Activated naive CD8-positive, alpha-beta T cell (primary cell): ENCODE data around the gene KRT6B.

ENCODE experiments used
- H3K27ac Mint-ChIP-seq: one replicate; pipeline ENCODE4 v1.8.0; 2021; ENCODE audit warnings: mixed read lengths
- H3K27me3 Mint-ChIP-seq: one replicate; pipeline ENCODE4 v1.8.0; 2021; ENCODE audit warnings: mixed read lengths
- H3K36me3 Mint-ChIP-seq: one replicate; pipeline ENCODE4 v1.8.0; 2021; ENCODE audit warnings: mixed read lengths
- H3K4me1 Mint-ChIP-seq: one replicate; pipeline ENCODE4 v1.8.0; 2021; ENCODE audit warnings: low read depth, mixed read lengths
- H3K4me3 Mint-ChIP-seq: one replicate; pipeline ENCODE4 v1.8.0; 2021; ENCODE audit warnings: mild to moderate bottlenecking, mixed read lengths
- H3K9me3 Mint-ChIP-seq: one replicate; pipeline ENCODE4 v1.8.0; 2021; ENCODE audit warnings: low read depth, mixed read lengths

KRT6B gene

DNA sequence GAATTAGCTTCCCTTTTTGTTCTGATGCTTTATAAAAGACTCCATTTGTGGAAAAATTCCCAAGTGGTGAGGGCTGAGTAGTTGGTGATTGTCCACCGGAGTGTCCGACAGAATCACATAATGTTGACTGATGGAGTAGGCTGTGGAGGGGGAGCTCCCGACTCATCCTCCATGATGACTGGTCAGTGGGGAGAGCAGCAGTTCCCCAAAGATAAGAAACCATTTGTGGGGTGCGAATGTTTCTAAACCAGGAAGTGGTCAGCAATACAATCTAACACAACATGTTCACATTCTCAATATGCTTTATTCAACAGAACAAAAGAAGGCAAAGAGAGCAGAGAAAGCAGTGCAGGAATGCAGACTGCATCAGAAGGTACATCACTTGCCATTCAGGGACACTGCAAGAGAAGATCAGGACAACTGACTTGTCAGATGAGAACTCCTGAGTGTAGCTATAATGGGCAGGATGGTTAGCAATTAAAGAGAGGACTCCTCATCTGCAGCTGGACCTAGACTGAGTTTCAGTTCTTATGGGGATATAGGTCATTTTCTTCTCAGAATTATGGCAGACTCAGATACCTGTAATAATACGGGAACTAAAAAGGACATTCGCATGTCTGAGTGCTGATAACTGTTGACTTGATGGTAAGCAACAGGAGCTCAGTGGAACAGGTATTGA is 5.4 kb downstream of the KRT6B start:
- H3K27me3 Mint-ChIP-seq, result peaks cover 7% of the 10 kb centered on the region
- no peak overlapping the region for H3K4me3 Mint-ChIP-seq
- H3K4me1 Mint-ChIP-seq, result no peaks in the 10 kb centered on the region
- H3K36me3 Mint-ChIP-seq, result no peaks in the 10 kb centered on the region
- no peaks in the 10 kb centered on the region for H3K9me3 Mint-ChIP-seq
- H3K27ac Mint-ChIP-seq, result no peak overlapping the region

DNA sequence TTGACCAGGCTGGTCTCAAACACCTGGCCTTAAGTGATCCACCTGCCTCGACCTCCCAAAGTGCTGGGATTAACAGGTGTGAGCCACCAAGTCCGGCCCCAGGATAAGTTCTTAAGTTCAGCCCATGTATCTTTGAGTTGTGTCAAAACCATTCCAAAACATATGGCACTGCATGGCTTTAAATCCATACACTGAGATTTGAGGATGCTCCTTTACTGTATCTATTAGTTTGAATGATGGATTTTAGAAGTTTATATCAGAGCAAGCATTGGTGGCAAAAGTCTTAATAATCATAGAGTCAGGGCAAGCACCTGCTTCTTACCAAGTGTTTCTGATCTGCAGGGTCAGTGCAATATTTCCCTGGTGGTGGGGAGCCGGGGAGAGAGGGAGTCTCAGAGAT is 6.1 kb downstream of the KRT6B start:
- H3K27me3 Mint-ChIP-seq, result peaks cover 11% of the 10 kb centered on the region
- H3K36me3 Mint-ChIP-seq, result no peaks in the 10 kb centered on the region
- H3K4me1 Mint-ChIP-seq, result no peaks in the 10 kb centered on the region
- H3K27ac Mint-ChIP-seq, result no peak overlapping the region
- H3K4me3 Mint-ChIP-seq, result no peak overlapping the region
- H3K9me3 Mint-ChIP-seq, result no peaks in the 10 kb centered on the region

DNA sequence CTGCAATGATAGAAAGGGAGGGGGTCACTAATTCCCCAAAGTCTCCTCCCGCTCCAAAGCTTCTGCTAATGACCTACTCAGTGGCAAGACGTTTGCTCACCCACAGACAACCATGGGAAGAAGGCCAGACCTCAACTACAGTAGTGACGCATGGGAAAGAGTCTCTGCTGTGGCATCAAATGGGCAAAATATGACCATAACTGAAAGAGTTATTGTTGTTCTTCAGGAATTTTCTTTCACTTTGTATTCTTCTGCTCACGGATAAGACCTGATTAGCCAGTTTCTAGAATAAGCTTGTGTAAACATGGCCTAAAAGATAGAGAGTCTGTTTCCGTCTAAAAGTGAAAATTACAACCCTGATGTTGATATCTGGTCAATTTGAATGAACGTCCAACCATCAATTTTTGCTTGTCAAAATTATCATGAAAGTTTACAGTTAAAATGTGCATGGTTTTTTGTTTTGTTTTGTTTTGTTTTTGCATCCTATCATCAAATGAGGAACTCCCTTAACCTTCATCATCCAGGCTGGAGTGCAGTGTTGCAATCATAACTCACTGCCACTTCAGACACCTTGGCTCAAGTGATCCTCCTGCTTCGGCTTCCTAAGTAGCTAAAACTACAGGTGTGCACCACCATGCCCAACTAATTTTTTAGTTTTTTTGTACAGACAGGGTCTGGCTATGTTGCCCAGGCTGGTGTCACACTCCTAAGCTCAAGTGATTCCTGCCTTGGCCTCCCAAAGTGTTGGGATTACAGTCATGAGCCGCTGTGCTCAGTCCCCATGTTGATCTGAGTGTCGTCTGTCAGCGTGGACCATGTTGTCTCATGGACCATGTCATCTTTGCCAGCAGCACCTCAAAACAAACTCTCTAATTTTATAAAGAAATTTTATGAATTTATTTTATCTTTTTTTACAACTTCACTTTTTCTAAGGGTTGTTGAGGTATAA is 7.0 kb downstream of the KRT6B start:
- Mint-ChIP-seq H3K27ac (no peak overlapping the region), H3K27me3 (peaks cover 11% of the 10 kb centered on the region), H3K36me3 (no peaks in the 10 kb centered on the region), H3K4me1 (no peaks in the 10 kb centered on the region), H3K4me3 (no peak overlapping the region), H3K9me3 (no peaks in the 10 kb centered on the region)

DNA sequence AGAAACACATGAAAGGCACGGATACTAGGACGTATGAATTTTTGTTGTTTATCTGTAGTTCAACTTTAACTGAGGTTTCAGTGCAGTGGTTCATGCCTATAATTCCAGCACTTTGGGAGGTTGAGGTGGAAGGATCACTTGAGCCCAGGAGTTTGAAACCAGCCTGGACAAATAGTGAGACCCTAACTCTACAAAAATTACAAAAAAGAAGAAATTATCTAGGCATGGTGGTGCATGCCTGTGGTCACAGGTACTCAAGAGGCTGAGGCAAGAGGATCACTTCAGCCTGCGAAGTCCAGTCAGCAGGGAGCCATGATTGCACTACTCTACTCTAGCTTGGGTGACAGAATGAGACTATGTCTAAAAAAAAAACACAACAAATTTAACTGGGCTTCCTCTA is 8.0 kb downstream of the KRT6B start:
- H3K36me3 Mint-ChIP-seq, result no peaks in the 10 kb centered on the region
- no peak overlapping the region for H3K4me3 Mint-ChIP-seq
- peaks cover 12% of the 10 kb centered on the region for H3K27me3 Mint-ChIP-seq
- no peak overlapping the region for H3K27ac Mint-ChIP-seq
- H3K4me1 Mint-ChIP-seq, result no peaks in the 10 kb centered on the region
- H3K9me3 Mint-ChIP-seq, result no peaks in the 10 kb centered on the region

DNA sequence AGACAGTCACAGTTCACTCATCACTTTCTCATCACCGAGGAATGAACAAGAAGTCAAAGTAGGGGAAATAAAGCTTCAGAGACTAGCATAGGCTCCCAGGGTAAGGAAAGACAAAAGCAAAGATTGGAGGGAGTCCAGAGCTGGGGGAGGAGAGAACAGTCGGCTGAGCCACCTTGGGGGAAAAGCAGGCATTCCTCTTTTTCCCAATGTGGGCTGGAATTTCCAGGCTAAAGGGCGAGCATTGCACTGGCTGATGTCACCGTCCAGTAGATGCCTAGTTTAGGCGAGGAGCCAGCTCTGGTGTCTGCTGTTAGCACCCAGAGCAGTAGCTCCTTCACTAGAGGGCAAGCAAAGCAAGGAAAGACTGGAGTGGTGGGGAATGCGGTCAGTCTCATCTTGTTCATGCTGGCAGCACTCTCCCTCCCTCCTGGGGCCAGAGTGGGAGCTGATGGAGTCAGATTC is 9.3 kb downstream of the KRT6B start:
- no peaks in the 10 kb centered on the region for H3K36me3 Mint-ChIP-seq
- H3K9me3 Mint-ChIP-seq, result no peaks in the 10 kb centered on the region
- H3K27me3 Mint-ChIP-seq, result peaks cover 12% of the 10 kb centered on the region
- no peak overlapping the region for H3K4me3 Mint-ChIP-seq
- H3K4me1 Mint-ChIP-seq, result no peaks in the 10 kb centered on the region
- H3K27ac Mint-ChIP-seq, result no peak overlapping the region

DNA sequence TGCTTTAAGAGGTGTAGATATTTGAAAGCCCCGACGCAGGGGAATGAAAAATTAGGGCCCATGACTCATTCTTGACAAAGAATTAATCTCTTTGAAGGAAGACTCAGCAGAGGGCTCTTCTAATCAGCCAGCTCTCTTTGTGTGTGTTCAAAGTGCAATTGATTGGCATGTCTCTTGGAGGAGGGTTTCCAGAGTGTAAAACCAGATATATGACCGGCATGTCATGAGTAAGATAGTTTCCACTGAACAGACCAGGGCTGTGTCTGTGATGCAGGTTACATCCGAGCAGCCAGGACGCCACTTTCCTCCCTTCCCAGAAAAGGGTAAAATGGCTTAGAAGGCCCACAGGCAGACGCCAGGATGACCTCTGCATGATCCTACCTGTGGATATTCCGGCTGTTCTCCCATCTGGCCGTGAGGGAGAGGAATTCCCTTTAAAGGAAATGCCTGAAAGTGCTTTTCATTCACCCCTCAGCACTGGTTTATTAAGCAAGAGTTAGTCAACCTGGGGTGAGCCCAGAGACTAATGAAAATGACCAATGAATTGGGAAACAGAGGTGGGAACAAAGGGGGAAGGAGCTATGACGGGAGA is 10.5 kb downstream of the KRT6B start:
- no peak overlapping the region for H3K27ac Mint-ChIP-seq
- no peak overlapping the region for H3K4me3 Mint-ChIP-seq
- no peaks in the 10 kb centered on the region for H3K9me3 Mint-ChIP-seq
- H3K27me3 Mint-ChIP-seq, result peaks cover 14% of the 10 kb centered on the region
- H3K36me3 Mint-ChIP-seq, result no peaks in the 10 kb centered on the region
- no peaks in the 10 kb centered on the region for H3K4me1 Mint-ChIP-seq

DNA sequence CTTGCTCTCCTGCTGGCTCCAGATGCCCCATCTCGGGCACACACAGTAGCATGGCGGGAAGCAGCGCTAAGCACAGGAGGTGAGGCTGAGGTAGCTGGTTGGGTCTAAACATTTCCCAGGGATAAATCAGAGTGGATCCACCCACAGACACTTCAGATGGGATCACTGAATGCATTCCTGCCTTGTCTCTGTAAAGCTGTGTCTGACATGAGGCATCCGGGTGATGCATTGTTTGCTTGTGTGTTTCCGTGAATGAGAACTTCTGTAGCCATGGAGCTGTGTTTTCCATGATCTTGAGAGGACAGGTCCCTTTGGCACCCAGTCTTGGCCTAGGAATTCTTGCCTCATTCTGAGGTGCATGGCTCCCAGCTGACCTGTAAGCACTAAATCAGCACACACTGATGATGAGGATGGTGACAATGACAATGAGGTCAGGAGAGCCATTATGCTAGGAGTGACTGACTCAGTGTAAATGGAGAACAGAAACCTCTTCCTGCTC is 11.1 kb downstream of the KRT6B start:
- Mint-ChIP-seq H3K4me3 (no peak overlapping the region), H3K36me3 (no peaks in the 10 kb centered on the region), H3K9me3 (no peaks in the 10 kb centered on the region), H3K27me3 (peaks cover 14% of the 10 kb centered on the region), H3K4me1 (no peaks in the 10 kb centered on the region), H3K27ac (no peak overlapping the region)

DNA sequence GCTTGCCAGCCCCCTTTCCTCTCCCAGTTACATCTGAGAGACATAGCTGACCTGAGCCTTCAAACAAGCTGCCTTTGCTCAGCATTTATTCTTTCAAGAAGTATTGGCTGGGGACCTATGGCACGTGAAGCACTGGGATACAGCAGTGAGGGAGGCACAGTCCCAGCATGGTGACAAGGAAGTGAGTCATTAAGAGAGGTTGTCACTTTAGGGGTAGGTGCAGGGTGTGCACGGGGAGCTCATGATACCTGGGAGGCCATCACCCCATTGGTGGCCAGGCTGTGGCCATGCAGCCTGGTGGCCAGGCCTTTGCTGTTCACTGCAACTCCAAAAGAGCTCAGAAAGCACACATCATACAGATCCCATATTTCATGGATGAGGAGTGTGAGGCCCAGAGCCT is 12.1 kb downstream of the KRT6B start:
- Mint-ChIP-seq H3K4me3 (no peak overlapping the region), H3K27me3 (peaks cover 14% of the 10 kb centered on the region), H3K9me3 (no peaks in the 10 kb centered on the region), H3K36me3 (no peaks in the 10 kb centered on the region), H3K27ac (no peak overlapping the region), H3K4me1 (no peaks in the 10 kb centered on the region)

DNA sequence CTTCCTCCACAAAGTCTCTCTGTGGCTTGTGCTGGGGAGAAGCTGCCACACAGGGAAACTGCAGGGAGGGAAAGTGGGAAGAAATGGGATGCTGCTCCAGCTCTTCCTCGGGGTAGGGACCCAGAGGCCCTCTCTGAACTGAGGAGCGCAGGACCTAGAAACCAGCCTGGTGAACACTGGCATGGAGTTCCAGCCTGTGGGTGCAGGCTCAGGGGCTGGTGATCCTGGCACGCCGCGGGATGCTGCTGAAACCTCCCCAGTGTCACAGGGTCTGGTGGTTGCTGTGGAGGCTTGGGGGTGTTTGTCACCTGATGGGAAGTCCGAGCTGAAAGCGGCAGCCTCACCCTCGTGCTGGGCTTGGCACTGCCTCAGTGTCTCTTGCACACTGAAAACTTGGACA is 12.5 kb downstream of the KRT6B start:
- Mint-ChIP-seq H3K27ac (no peak overlapping the region), H3K4me1 (no peaks in the 10 kb centered on the region), H3K36me3 (no peaks in the 10 kb centered on the region), H3K27me3 (peaks cover 14% of the 10 kb centered on the region), H3K4me3 (no peak overlapping the region), H3K9me3 (no peaks in the 10 kb centered on the region)

DNA sequence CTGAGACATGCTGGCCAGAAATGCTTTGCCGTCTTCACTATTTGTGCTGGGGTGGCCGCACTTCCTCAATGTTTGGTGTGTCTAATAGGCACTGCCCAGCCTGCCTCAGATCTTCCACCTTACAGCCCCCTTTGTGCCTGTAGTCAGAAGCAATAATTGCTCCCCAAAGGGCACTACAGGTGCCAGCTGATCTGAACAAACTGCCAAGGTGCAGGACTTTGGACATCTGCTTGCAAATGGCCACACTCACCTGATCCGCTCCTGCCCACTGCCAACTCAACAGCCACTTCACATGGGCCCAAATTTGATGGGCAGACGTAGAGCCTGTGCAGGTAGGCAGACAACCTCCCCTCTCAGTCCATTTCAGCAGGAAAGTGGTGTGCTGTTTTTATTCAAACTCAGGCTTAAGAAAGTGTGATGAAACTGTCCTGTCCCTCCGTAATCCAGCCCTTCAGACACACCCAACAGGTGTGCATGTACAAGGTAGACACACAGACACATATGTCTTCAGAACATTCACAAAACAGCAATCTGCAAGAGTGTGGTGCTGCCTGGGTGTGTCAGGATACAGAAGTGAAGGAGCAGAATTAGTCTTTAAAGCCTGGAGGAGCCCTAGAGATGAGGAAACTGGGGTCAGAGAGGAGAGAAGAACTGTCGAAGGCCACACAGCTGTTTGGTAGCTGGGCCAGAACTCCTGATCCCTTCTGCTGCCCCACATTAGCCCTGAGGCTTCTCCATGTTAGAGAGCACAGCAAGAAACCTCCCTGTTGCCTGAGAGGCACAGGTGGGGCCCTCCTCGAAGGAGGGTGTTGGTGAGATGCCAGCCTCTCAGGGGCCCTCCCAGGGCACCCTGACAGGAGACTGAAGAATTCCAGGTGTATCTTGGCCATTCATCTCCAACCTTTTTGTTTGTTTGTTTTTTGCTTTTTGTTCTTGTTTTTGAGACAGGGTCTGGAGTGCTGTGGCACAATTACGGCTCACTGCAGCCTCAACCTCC is 13.3 kb downstream of the KRT6B start:
- Mint-ChIP-seq H3K4me1 (no peaks in the 10 kb centered on the region), H3K27ac (no peak overlapping the region), H3K9me3 (no peaks in the 10 kb centered on the region), H3K36me3 (no peaks in the 10 kb centered on the region), H3K27me3 (peaks cover 14% of the 10 kb centered on the region), H3K4me3 (no peak overlapping the region)

DNA sequence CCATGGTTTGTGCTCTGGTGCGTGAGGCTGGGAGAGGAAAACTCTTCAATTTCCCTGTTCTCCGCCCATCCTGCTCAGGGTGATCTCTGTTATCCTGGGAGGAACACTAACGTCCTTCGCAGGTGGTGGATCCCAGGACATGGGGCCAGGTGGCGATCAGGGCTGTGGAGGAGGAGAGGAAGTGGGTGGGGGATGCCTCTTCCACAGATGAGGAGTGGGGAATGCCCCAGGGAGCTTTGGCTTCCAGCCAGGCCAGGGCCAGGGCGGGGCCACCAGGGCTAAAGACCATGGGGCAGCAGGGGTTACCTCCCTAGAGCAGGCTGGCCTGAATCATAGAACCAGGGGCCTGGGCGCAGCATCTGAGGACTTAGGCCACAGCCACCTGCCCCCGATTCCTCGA is 14.4 kb downstream of the KRT6B start:
- H3K27me3 Mint-ChIP-seq, result peaks cover 14% of the 10 kb centered on the region
- no peak overlapping the region for H3K27ac Mint-ChIP-seq
- no peak overlapping the region for H3K4me3 Mint-ChIP-seq
- no peaks in the 10 kb centered on the region for H3K9me3 Mint-ChIP-seq
- no peaks in the 10 kb centered on the region for H3K36me3 Mint-ChIP-seq
- no peaks in the 10 kb centered on the region for H3K4me1 Mint-ChIP-seq

DNA sequence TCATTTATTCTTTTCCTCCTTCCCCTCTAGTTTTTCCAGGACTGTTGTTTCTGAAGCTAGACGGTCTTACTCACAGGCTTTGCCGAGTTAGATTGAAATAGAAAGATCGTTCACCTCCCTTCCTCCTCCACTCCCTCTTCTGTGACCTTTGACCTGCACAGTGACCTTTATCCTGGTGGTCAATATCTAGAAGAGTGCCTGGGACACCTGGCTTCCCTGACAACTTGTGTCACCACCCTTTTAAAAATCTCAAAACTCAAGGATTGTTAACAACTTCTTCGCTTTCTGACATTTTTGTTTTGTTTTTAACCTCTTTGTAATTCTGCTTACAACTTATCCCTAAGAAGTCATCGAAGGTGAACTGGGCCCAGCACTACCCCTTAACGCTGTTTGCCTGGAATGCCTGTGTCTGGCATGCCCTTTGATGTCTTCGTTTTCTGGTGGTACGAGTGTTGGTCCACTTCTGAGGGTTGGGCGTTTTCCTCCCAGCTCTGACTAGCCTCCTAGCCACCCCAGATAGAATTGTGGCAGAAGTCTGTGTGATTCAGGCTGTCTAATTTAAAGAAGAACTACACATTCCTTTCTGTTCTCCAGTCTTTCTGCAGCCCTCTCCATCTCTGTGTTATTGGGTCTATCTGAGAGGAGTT is 15.0 kb downstream of the KRT6B start:
- Mint-ChIP-seq H3K36me3 (no peaks in the 10 kb centered on the region), H3K27ac (no peak overlapping the region), H3K4me3 (no peak overlapping the region), H3K9me3 (no peaks in the 10 kb centered on the region), H3K4me1 (no peaks in the 10 kb centered on the region), H3K27me3 (peaks cover 12% of the 10 kb centered on the region)

DNA sequence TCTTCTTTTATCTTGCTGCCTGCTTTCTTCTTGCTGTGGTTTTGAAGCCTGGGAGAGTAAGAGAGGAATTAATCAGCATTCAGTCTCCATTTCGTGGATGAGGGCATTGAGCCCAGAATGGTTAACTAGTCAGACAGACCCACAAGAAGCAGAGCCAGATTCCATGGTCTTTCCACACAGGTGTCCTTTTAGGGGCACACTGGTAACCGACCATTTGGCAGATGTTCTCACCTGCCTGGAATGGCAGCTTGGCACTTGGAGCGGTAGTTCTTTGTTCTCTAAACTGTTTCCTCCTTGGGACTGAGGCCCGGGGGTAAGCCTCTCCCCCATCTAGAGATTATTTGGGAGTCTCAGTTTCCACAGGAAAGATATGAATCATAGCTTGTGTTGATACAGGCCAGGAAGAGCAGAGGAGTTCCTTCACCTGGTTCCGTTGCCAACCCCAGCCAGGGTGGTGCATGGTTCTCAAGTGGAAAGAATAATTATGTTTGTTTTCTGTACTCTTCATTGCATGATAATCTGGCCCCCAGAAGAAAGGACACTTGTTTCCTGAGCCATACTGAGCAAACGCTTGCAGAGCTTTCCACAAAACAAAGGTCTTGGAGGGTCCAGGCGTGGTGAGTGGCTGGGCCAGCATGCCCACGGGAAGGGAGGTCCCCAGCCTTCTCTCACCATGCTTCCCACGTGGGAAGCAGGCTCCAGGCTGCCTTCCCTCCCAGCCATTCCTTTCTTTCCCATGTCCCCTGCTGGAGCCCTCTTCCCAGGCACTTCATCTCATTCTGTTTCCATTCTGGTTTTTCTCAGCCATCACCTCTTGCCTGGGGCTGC is 15.7 kb downstream of the KRT6B start:
- H3K4me1 Mint-ChIP-seq, result no peaks in the 10 kb centered on the region
- no peak overlapping the region for H3K27ac Mint-ChIP-seq
- H3K9me3 Mint-ChIP-seq, result no peaks in the 10 kb centered on the region
- H3K4me3 Mint-ChIP-seq, result no peak overlapping the region
- H3K36me3 Mint-ChIP-seq, result no peaks in the 10 kb centered on the region
- H3K27me3 Mint-ChIP-seq, result peaks cover 14% of the 10 kb centered on the region
